K562 (cell line): ENCODE measurements around the gene NET1. TPM values are rescaled to one million over a fixed set of nuclear protein-coding genes. Genes with fewer than 3 reads are reported as not detected.

ENCODE experiments used
- IFI16 ChIP-seq: fragments of 250-450 bp; sonication (Bioruptor Pico); IDR thresholded peaks from 2 replicates; pipeline ENCODE4 v2.1.2; 2022; ENCODE audit warnings: mild to moderate bottlenecking, inconsistent platforms
- LEF1 ChIP-seq: fragments of 450-650 bp; IDR thresholded peaks from 2 replicates; pipeline ENCODE4 v1.6.1; 2016; ENCODE audit warnings: mild to moderate bottlenecking
- MAZ ChIP-seq, 2 experiments: fragments of 450-650 bp in 1 of 2; sonication (generic) in 1 of 2; formaldehyde crosslinking; IDR thresholded peaks in 1 of 2; conservative IDR thresholded peaks in 1 of 2; 2 replicates each; pipeline versions ENCODE4 v1.4.0 to v1.5.0; 2020; ENCODE audit warnings: mild to moderate bottlenecking in 1 of 2, missing genetic modification reagents in 1 of 2
- MEF2D ChIP-seq: conservative IDR thresholded peaks from 2 replicates; pipeline ENCODE4 v1.6.1; 2016; ENCODE audit warnings: low read depth, missing genetic modification characterization, missing compliant biosample characterization
- RNF2 ChIP-seq: sonication (generic); IDR thresholded peaks from 2 replicates; pipeline ENCODE4 v1.6.1; 2016
- SOX6 ChIP-seq: fragments of 450-650 bp; IDR thresholded peaks from 2 replicates; pipeline ENCODE4 v1.6.1; 2014; ENCODE audit warnings: mild to moderate bottlenecking
- STAT5B ChIP-seq: fragments of 250-450 bp; sonication (Bioruptor Pico); IDR thresholded peaks from 2 replicates; pipeline ENCODE4 v1.8.0; 2021; ENCODE audit warnings: mild to moderate bottlenecking, inconsistent platforms
- TCF3 ChIP-seq: sonication (generic); formaldehyde crosslinking; IDR thresholded peaks from 2 replicates; pipeline ENCODE4 v1.4.0; 2020; ENCODE audit warnings: mild to moderate bottlenecking, missing genetic modification reagents
- ZNF133 ChIP-seq: fragments of 250-450 bp; sonication (Bioruptor Pico); IDR thresholded peaks from 2 replicates; pipeline ENCODE4 v1.4.0; 2020; ENCODE audit warnings: mild to moderate bottlenecking
- ZNF408 ChIP-seq: fragments of 250-450 bp; sonication (Bioruptor Pico); IDR thresholded peaks from 2 replicates; pipeline ENCODE4 v1.4.0; 2020; ENCODE audit warnings: low read depth, mild to moderate bottlenecking, moderate library complexity
- polyA plus RNA-seq, 8 experiments: library from polyadenylated mRNA; depleted of rRNA in 4 of 8; stranded (reverse) in 5 of 8; unstranded in 3 of 8; fragments of >200 nt; fragmentation: Nextera tagmentation in 2 of 8; fragmentation: Illumina TruSeq in 1 of 8; extraction: Ambion mirVana in 2 of 8; extraction: Trizol in 1 of 8; gene quantifications; 2 replicates each; pipeline versions ENCODE4 v1.2.1 to v1.2.3, GENCODE V29; 2011 to 2014; ENCODE audit warnings: inconsistent platforms in 1 of 8, missing spikeins in 1 of 8
- total RNA-seq, 7 experiments: library from RNA; depleted of rRNA in 6 of 7; stranded (reverse); fragments of >200 nt in 6 of 7; fragmentation: Illumina TruSeq in 2 of 7; extraction: Trizol in 2 of 7; gene quantifications; 2 replicates each; pipeline versions ENCODE4 v1.2.1 to v1.2.3, GENCODE V29; 2011 to 2021; ENCODE audit warnings: low replicate concordance in 1 of 7
- TF ChIP-seq, protein P1 (sequence below), 2 experiments: fragments of 450-650 bp; conservative IDR thresholded peaks; 2 replicates each; pipeline ENCODE4 v1.6.1; 2017; ENCODE audit warnings: mild to moderate bottlenecking in 2 of 2, moderate library complexity in 2 of 2
- TF ChIP-seq, protein P2 (sequence below): fragments of 250-450 bp; sonication (Bioruptor Pico); IDR thresholded peaks from 2 replicates; pipeline ENCODE4 v1.4.0; 2020
- TF ChIP-seq, protein P3 (sequence below): fragments of 450-650 bp; formaldehyde crosslinking; IDR thresholded peaks from 2 replicates; pipeline ENCODE4 v1.4.0; 2020; ENCODE audit warnings: mild to moderate bottlenecking, mixed read lengths
- TF ChIP-seq, protein P4 (sequence below): fragments of 450-650 bp; conservative IDR thresholded peaks from 2 replicates; pipeline ENCODE4 v1.6.1; 2016; ENCODE audit warnings: missing genetic modification characterization, low read depth, mild to moderate bottlenecking, missing compliant biosample characterization, moderate library complexity

NET1 gene
- total and polyA plus RNA-seq, 9 of the 15 experiments (the other 6 are each of a cell fraction or from before 2014, with no cell fraction given) = 47.4 to 258 (median 106) TPM

DNA sequence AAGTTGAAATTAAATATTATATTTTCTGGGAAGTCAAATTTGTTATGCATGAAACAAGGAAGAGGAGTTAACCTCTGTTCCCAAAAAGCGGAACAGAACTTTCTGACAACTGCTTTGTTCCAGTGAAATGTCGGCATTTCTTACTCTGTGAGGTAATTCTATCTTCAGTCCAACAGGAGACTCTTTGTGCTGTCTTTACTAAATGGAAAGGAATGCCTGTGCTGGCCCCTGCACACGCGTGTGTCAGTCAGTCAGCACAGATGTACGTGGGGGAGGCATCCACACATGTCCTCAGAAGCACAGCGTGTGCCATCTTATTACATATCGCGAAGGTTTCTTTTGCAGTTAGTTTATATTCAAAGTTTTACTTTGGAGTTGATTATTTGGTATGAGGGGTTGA lies 37.5 kb downstream of the NET1 start (continued):
- TF ChIP-seq, protein P1, sequence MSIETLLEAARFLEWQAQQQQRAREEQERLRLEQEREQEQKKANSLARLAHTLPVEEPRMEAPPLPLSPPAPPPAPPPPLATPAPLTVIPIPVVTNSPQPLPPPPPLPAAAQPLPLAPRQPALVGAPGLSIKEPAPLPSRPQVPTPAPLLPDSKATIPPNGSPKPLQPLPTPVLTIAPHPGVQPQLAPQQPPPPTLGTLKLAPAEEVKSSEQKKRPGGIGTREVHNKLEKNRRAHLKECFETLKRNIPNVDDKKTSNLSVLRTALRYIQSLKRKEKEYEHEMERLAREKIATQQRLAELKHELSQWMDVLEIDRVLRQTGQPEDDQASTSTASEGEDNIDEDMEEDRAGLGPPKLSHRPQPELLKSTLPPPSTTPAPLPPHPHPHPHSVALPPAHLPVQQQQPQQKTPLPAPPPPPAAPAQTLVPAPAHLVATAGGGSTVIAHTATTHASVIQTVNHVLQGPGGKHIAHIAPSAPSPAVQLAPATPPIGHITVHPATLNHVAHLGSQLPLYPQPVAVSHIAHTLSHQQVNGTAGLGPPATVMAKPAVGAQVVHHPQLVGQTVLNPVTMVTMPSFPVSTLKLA (conservative IDR thresholded peaks at IDR 0.05) = peak; percentile 52 to 81
- TF ChIP-seq IFI16 (CRISPR knock-in tag) = no peak
- TF ChIP-seq, protein P2, sequence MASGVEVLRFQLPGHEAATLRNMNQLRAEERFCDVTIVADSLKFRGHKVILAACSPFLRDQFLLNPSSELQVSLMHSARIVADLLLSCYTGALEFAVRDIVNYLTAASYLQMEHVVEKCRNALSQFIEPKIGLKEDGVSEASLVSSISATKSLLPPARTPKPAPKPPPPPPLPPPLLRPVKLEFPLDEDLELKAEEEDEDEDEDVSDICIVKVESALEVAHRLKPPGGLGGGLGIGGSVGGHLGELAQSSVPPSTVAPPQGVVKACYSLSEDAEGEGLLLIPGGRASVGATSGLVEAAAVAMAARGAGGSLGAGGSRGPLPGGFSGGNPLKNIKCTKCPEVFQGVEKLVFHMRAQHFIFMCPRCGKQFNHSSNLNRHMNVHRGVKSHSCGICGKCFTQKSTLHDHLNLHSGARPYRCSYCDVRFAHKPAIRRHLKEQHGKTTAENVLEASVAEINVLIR = no peak
- TF ChIP-seq RNF2 = no peak
- peak; percentile 35; the same call in 1 of the 2 replicates for TF ChIP-seq LEF1
- peak; percentile 68 for TF ChIP-seq SOX6
- TF ChIP-seq, protein P3, sequence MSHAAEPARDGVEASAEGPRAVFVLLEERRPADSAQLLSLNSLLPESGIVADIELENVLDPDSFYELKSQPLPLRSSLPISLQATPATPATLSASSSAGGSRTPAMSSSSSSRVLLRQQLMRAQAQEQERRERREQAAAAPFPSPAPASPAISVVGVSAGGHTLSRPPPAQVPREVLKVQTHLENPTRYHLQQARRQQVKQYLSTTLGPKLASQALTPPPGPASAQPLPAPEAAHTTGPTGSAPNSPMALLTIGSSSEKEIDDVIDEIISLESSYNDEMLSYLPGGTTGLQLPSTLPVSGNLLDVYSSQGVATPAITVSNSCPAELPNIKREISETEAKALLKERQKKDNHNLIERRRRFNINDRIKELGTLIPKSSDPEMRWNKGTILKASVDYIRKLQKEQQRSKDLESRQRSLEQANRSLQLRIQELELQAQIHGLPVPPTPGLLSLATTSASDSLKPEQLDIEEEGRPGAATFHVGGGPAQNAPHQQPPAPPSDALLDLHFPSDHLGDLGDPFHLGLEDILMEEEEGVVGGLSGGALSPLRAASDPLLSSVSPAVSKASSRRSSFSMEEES = no peak
- peak; percentile 61 for TF ChIP-seq TCF3
- TF ChIP-seq, protein P4, sequence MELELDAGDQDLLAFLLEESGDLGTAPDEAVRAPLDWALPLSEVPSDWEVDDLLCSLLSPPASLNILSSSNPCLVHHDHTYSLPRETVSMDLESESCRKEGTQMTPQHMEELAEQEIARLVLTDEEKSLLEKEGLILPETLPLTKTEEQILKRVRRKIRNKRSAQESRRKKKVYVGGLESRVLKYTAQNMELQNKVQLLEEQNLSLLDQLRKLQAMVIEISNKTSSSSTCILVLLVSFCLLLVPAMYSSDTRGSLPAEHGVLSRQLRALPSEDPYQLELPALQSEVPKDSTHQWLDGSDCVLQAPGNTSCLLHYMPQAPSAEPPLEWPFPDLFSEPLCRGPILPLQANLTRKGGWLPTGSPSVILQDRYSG (tag) = no peak
- no peak for TF ChIP-seq STAT5B (CRISPR knock-in tag)
- no peak for TF ChIP-seq MEF2D (tag)
- TF ChIP-seq MAZ (CRISPR knock-in tag; conservative IDR thresholded peaks at IDR 0.05 in 1 of 2, IDR thresholded peaks at IDR 0.05 in 1 of 2) = peak; percentile 24 to 49; a peak in 1 of 4 replicates
- no peak for TF ChIP-seq ZNF408 (CRISPR knock-in tag)
- no peak for TF ChIP-seq ZNF133
